HUES48 (cell line): ENCODE data around the gene BPIFB2.
"Not testable (repeated sequence)": the region's sequence is repeated elsewhere in the genome, so short reads cannot be mapped to it uniquely, and the experiment has no call there.

Experiments
- H3K27ac ChIP-seq: one replicate; pipeline ENCODE4 v1.7.0; 2013; ENCODE audit warnings: low read depth, low read length, inconsistent platforms
- H3K27me3 ChIP-seq: 2 replicates; pipeline ENCODE4 v1.6.1; 2013; ENCODE audit warnings: mild to moderate bottlenecking, low read length; ENCODE audit not compliant: control insufficient read depth, insufficient read depth
- H3K36me3 ChIP-seq: 2 replicates; pipeline ENCODE4 v1.6.1; 2013; ENCODE audit warnings: low read length; ENCODE audit not compliant: control insufficient read depth, insufficient read depth
- H3K4me1 ChIP-seq: 2 replicates; pipeline ENCODE4 v1.6.1; 2013; ENCODE audit warnings: mild to moderate bottlenecking, low read length; ENCODE audit not compliant: control insufficient read depth, insufficient read depth
- H3K4me3 ChIP-seq: 2 replicates; pipeline ENCODE4 v1.5.1; 2013; ENCODE audit warnings: mild to moderate bottlenecking, low read depth, low read length
- H3K9ac ChIP-seq: 2 replicates; pipeline ENCODE4 v1.6.1; 2013; ENCODE audit warnings: mild to moderate bottlenecking, low read depth, low read length, moderate library complexity
- H3K9me3 ChIP-seq: 2 replicates; pipeline ENCODE4 v1.6.1; 2013; ENCODE audit warnings: low read length; ENCODE audit not compliant: control insufficient read depth, insufficient read depth

Gene BPIFB2

DNA sequence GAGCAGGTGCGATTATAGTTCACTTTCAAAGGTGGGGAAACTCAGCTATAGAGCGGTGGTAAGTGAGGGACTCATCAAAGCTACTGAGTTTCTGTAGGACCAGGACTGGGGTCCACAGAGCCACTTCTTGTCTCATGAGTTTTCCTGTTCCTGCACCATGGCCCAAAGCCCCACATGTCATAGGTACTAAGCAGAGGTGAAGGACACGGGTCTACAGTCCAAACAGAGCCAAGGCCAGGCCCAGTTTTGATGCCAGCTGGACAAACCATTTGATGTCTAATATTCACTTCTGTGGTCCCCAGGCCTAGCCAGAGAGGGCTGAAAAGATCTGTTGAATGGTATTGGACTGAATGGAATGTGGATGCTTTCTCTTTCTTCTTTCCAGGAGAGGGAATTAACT is 34.9 kb downstream of the BPIFB2 start:
- H3K4me3 ChIP-seq = no peak overlapping the region
- H3K9me3 ChIP-seq = peaks cover 11% of the 10 kb centered on the region
- H3K27ac ChIP-seq = no peak overlapping the region
- no peak overlapping the region for H3K9ac ChIP-seq
- H3K4me1 ChIP-seq = no peaks in the 10 kb centered on the region
- H3K27me3 ChIP-seq = no peaks in the 10 kb centered on the region
- H3K36me3 ChIP-seq = no peaks in the 10 kb centered on the region

DNA sequence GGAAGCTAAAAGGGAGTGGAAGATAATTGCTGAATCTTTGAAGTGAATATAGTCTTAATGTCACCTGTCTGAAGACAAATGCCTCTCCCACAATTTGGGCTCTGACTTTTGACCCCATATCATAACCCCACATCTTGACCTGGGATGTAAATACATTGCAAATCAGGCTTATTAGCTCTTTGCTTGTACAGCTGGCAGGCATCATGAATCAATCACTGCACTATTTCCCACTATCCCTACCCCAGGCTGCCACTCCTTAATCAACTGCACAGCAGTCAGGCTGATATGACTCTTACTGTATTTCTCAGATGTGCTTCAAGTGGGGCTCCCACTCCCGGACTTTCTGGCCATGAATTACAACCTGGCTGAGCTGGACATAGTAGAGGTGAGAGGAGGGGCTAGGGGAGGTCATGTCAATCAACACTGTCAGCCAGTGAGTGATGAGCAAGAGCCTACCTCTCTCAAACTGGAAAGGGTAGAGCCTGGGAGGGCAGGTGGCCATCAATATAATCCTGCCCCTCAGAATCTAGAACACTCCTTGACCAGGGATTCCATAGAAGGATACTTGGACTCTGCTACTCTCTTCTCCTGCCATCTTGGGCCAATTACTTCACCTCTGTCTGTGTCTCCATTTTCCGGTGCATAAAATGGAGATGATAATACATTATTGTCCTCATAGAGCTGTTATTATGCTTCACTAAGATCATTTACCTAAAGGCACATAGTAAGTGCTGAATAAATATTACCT is 35.7 kb downstream of the BPIFB2 start:
- Histone ChIP-seq H3K27me3 (no peaks in the 10 kb centered on the region), H3K9ac (no peak overlapping the region), H3K36me3 (no peaks in the 10 kb centered on the region), H3K9me3 (peaks cover 11% of the 10 kb centered on the region), H3K4me1 (no peaks in the 10 kb centered on the region), H3K4me3 (no peak overlapping the region), H3K27ac (no peak overlapping the region)

- Histone ChIP-seq H3K36me3 (no peaks in the 10 kb centered on the region), H3K4me1 (no peaks in the 10 kb centered on the region), H3K9me3 (peaks cover 11% of the 10 kb centered on the region), H3K27me3 (no peaks in the 10 kb centered on the region), H3K27ac (no peak overlapping the region), H3K9ac (no peak overlapping the region), H3K4me3 (no peak overlapping the region)
Measured at GRCh38 chr20:33043731-33044181, 36.3 kb downstream of the BPIFB2 start.

GRCh38 chr20:33045129-33045721 is 37.7 kb downstream of the BPIFB2 start:
- not testable (repeated sequence) for H3K27ac ChIP-seq

GRCh38 chr20:33046412-33046811 is 38.9 kb downstream of the BPIFB2 start:
- Histone ChIP-seq H3K9ac (no peak overlapping the region), H3K4me3 (no peak overlapping the region), H3K4me1 (no peaks in the 10 kb centered on the region), H3K36me3 (no peaks in the 10 kb centered on the region), H3K9me3 (peaks cover 11% of the 10 kb centered on the region), H3K27me3 (no peaks in the 10 kb centered on the region), H3K27ac (no peak overlapping the region)

More at GRCh38 chr20:33045129-33045721, 37.7 kb downstream of the BPIFB2 start:
- H3K36me3 ChIP-seq, H3K4me3 ChIP-seq, H3K4me1 ChIP-seq, H3K27me3 ChIP-seq, H3K9ac ChIP-seq: not testable (repeated sequence)
- H3K9me3 ChIP-seq = peaks cover 11% of the 10 kb centered on the region

- peaks cover 6% of the 10 kb centered on the region; the same call in 1 of the 2 replicates for H3K4me1 ChIP-seq
Measured at GRCh38 chr20:33051333-33051732, 43.8 kb downstream of the BPIFB2 start.

GRCh38 chr20:33053291-33054106 is 46.0 kb downstream of the BPIFB2 start, which contains the start of gene BPIFB3:
Gene BPIFB3 (plus strand): TSS chr20:33053903. CDS start chr20:33055436, 1,533 bp downstream.
- Histone ChIP-seq H3K27ac (peak within 1 kb of the TSS; percentile 3), H3K36me3 (no peaks in the 10 kb centered on the region), H3K9me3 (no peaks in the 10 kb centered on the region), H3K4me1 (peaks cover 6% of the 10 kb centered on the region; the same call in 1 of the 2 replicates), H3K4me3 (no peak within 1 kb of the TSS), H3K27me3 (no peaks in the 10 kb centered on the region), H3K9ac (no peak within 1 kb of the TSS)

More at GRCh38 chr20:33051333-33051732, 43.8 kb downstream of the BPIFB2 start:
- Histone ChIP-seq H3K36me3 (no peaks in the 10 kb centered on the region), H3K9ac (no peak overlapping the region), H3K4me3 (no peak overlapping the region), H3K27me3 (no peaks in the 10 kb centered on the region), H3K9me3 (peaks cover 4% of the 10 kb centered on the region; the same call in 1 of the 2 replicates), H3K27ac (no peak overlapping the region)

GRCh38 chr20:33054381-33054780 is 46.9 kb downstream of the BPIFB2 start:
- no peak overlapping the region for H3K4me3 ChIP-seq
- H3K4me1 ChIP-seq = peaks cover 6% of the 10 kb centered on the region; the same call in 1 of the 2 replicates
- no peaks in the 10 kb centered on the region for H3K27me3 ChIP-seq
- no peaks in the 10 kb centered on the region for H3K36me3 ChIP-seq
- no peak overlapping the region for H3K9ac ChIP-seq
- no peak overlapping the region for H3K27ac ChIP-seq
- H3K9me3 ChIP-seq = no peaks in the 10 kb centered on the region

DNA sequence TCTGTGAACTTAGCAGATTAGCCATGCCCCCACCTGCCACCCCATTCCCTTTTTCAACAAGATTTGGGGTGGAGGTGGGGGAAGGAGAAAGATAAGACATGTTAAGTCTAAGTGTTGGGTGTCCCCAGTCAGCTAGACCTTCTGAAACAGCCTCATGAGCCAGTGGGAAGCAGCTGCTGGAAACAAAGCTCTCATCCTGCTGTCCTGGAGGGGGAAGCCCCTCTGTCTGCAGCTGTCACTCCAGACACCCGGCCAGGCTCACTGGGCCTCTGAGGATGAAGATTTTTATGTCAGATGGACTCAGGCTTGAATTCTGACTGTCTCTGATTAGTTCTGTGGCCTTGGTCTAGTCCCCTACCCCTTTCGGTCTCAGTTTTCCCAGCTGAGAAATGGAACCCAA is 47.3 kb downstream of the BPIFB2 start:
- Histone ChIP-seq H3K4me1 (peaks cover 6% of the 10 kb centered on the region; the same call in 1 of the 2 replicates), H3K9ac (no peak overlapping the region), H3K27ac (no peak overlapping the region), H3K4me3 (no peak overlapping the region), H3K27me3 (no peaks in the 10 kb centered on the region), H3K36me3 (no peaks in the 10 kb centered on the region), H3K9me3 (no peaks in the 10 kb centered on the region)

GRCh38 chr20:33059136-33059535 is 51.6 kb downstream of the BPIFB2 start:
- H3K4me1 ChIP-seq = no peaks in the 10 kb centered on the region
- H3K9ac ChIP-seq = no peak overlapping the region
- H3K9me3 ChIP-seq = no peaks in the 10 kb centered on the region
- no peak overlapping the region for H3K27ac ChIP-seq
- H3K36me3 ChIP-seq = no peaks in the 10 kb centered on the region
- H3K4me3 ChIP-seq = no peak overlapping the region
- H3K27me3 ChIP-seq = no peaks in the 10 kb centered on the region
